Measurements from ENCODE around the gene B3GNT9.

B3GNT9 gene

GRCh38 chr16:67116388-67117311, 34.1 kb downstream of the B3GNT9 start:
- in situ Hi-C loops (cut with MboI; ENCODE audit: low sequenced_read_pairs): no loop called here

DNA sequence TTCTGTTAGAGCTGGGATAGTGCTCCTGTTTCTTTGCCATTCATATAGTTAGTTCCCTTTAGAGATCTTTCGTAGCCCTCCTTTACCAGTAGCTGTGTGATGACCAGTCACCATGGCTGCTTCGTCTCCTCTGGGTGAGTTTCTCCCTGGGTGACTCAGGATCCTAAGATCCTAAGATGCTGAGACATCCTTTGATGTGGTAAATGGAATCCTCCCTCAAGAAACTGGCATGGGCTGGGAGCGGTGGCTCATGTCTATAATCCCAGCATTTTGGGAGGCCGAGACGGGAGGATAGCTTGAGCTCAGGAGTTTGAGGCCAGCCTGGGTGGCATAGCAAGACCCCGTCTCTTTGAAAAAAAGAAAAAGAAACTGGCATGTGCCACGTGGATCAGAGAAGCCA, 35.2 kb downstream of the B3GNT9 start:
- in situ Hi-C loops (cut with MboI; ENCODE audit: low sequenced_read_pairs): no loop called here

GRCh38 chr16:67114793-67115192, 36.0 kb downstream of the B3GNT9 start:
- in situ Hi-C loops (cut with MboI; ENCODE audit: low sequenced_read_pairs): no loop called here

DNA sequence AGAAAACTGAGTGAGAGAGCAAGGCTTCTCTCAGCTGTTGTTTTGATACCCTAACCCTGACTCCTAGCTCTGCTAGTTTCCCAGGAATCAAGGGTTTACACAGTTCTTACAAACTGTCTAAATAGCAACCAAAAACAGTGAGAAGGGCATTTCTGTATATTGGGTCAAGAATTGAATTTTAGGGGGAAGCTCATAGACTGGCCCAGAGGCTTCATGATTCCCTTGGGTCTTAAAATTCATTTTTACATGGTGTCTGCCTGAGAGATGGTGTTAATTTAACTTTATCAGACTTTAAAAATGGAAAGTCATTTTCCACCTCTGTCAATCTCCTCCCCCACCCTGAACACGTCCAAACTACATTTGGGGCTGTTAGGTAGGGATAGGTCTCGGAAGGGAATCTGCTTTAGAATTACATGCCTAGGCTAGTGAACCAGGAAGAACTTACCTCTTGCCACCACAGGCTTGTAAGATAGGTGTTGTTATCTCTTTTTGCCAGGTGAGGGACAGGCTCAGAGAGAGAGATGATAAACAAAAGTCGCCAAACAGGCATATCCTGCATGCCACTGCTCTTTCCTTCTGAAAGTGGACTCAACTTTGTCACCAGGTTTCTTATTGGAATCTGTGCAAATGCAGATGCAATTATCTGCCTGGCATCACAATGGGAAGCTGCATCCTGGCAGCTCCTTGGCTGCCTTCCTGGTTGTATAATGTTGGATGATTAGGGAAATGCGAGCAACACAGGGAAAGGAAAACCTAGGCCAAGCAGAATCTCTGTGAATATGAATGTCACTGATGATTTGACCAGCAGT, 38.0 kb downstream of the B3GNT9 start:
- in situ Hi-C loops (cut with MboI; ENCODE audit: low sequenced_read_pairs): no loop called here

- in situ Hi-C loops (cut with MboI; ENCODE audit: low sequenced_read_pairs): no loop called here
Observed at GRCh38 chr16:67111951-67112444, 38.8 kb downstream of the B3GNT9 start.

- in situ Hi-C loops (cut with MboI; ENCODE audit: low sequenced_read_pairs): no loop called here
Observed at GRCh38 chr16:67109407-67110135, 41.2 kb downstream of the B3GNT9 start, which contains the start of gene PHAF1. PHAF1 (plus strand) TSS chr16:67109941; CDS start chr16:67110176, 235 bp downstream.

- in situ Hi-C loops (cut with MboI; ENCODE audit: low sequenced_read_pairs): no loop called here
Observed at GRCh38 chr16:67108931-67109406, 41.8 kb downstream of the B3GNT9 start.

DNA sequence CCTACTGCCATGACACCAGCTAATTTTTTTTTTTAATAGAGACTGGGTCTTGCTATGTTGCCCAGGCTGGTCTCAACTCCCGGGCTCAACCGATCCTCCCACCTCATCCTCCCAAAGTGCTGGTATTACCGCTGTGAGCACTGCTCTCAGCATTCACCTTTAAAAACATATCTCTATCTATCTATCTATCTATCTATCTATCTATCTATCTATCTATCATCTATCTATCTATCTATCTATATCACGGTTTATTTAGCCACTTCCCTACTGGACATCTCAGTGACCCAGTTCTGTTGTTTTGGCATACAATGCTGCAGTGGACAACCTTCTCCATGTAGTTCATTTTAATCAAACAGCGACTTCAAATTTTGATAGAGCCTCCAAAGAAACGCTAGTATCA, 42.3 kb downstream of the B3GNT9 start:
- in situ Hi-C loops (cut with MboI; ENCODE audit: low sequenced_read_pairs): no loop called here

- in situ Hi-C loops (cut with MboI; ENCODE audit: low sequenced_read_pairs): no loop called here
Observed at GRCh38 chr16:67105881-67106280, 44.9 kb downstream of the B3GNT9 start.

GRCh38 chr16:67105246-67105645, 45.6 kb downstream of the B3GNT9 start:
- in situ Hi-C loops (cut with MboI; ENCODE audit: low sequenced_read_pairs): no loop called here

DNA sequence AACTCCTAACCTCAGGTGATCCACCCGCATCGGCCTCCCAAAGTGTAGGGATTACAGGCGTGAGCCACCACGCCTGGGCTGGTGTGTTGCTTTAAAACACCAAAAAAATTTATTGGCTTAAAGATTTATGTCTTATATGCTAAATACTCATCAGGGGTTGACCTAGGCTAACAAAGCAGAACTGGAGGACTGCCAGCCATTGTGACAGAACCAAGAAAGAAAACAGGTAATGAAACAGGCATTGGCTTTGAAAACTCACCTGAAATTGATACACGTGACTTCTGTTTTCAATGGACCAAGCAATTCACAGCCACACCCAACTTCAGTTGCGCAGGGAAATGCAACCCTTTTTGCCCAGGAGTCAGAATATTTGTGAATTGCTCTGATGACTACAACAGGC, 46.0 kb downstream of the B3GNT9 start:
- in situ Hi-C loops (cut with MboI; ENCODE audit: low sequenced_read_pairs): no loop called here

DNA sequence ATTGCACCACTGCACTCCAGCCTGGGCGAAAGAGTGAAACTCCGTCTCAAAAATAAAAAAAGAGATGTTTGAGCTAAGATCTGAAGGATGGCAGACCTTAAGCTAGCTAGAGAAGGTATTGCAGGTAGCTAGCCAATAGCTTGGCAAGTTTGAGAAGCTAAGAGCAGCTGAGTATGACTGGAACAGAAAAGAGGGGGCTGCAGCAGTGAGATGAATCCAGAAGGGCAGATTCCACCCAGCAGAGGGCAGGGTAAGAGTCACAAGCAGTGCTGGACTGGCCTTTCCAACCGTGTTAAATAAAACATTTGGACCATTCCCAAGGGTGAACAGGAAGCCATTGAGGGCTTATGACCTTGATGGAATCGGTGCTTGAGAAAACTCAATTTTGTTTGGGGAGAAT, 46.7 kb downstream of the B3GNT9 start:
- in situ Hi-C loops (cut with MboI; ENCODE audit: low sequenced_read_pairs): no loop called here

GRCh38 chr16:67101311-67102082, 49.3 kb downstream of the B3GNT9 start:
- in situ Hi-C loops (cut with MboI; ENCODE audit: low sequenced_read_pairs): no loop called here

GRCh38 chr16:67100569-67101310, 50.1 kb downstream of the B3GNT9 start:
- in situ Hi-C loops (cut with MboI; ENCODE audit: low sequenced_read_pairs): no loop called here

- in situ Hi-C loops (cut with MboI; ENCODE audit: low sequenced_read_pairs): no loop called here
Observed at GRCh38 chr16:67098599-67098998, 52.2 kb downstream of the B3GNT9 start.
